Measurements from ENCODE around the gene TOB2. TPM values are rescaled to one million over a fixed set of nuclear protein-coding genes. Genes with fewer than 3 reads are reported as not detected.

Gene TOB2
- polyA plus RNA-seq, 1 donor from 2014 or later = 8.2 TPM

DNA sequence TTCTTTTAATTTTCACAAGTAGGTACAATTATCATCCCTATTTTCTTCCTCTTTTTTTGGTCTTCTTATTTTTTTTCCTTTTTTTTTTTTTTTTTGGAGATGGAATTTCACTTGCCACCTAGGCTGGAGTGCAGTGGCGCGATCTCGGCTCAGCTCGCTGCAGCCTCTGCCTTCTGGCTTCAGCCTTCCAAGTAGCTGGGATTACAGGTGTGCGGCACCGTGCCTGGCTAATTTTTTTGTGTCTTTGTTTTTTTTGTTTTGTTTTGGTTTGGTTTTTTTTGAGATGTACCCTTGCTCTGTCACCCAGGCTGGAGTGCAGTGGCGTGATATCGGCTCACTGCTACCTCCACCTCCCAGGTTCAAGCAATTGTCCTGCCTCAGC lies 16.7 kb downstream of the TOB2 start:
- H3K4me3 ChIP-seq (ENCODE audit: low read length) = no peak overlapping the region
- H4K20me1 ChIP-seq (ENCODE audit: insufficient read depth) = no peaks in the 10 kb centered on the region
- H2AFZ ChIP-seq (ENCODE audit: low read depth, low read length) = no peak overlapping the region
- TF ChIP-seq POLR2AphosphoS5 (IDR thresholded peaks at IDR 0.05) (no peak), MXI1 (conservative IDR thresholded peaks at IDR 0.05; ENCODE audit: poor library complexity, severe bottlenecking) (no peak), TAF1 (IDR thresholded peaks at IDR 0.05; ENCODE audit: low read depth) (no peak), RAD21 (conservative IDR thresholded peaks at IDR 0.05) (no peak), EZH2 (IDR thresholded peaks at IDR 0.05; ENCODE audit: borderline replicate concordance, insufficient read depth, low read length, poor library complexity, severe bottlenecking) (no peak), EP300 (conservative IDR thresholded peaks at IDR 0.05; ENCODE audit: poor library complexity, severe bottlenecking) (no peak), SMC3 (conservative IDR thresholded peaks at IDR 0.05; ENCODE audit: poor library complexity) (no peak)
- TF ChIP-seq, protein P1, sequence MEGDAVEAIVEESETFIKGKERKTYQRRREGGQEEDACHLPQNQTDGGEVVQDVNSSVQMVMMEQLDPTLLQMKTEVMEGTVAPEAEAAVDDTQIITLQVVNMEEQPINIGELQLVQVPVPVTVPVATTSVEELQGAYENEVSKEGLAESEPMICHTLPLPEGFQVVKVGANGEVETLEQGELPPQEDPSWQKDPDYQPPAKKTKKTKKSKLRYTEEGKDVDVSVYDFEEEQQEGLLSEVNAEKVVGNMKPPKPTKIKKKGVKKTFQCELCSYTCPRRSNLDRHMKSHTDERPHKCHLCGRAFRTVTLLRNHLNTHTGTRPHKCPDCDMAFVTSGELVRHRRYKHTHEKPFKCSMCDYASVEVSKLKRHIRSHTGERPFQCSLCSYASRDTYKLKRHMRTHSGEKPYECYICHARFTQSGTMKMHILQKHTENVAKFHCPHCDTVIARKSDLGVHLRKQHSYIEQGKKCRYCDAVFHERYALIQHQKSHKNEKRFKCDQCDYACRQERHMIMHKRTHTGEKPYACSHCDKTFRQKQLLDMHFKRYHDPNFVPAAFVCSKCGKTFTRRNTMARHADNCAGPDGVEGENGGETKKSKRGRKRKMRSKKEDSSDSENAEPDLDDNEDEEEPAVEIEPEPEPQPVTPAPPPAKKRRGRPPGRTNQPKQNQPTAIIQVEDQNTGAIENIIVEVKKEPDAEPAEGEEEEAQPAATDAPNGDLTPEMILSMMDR (IDR thresholded peaks at IDR 0.05; ENCODE audit: poor library complexity, severe bottlenecking) = no peak
- TF ChIP-seq, protein P2, sequence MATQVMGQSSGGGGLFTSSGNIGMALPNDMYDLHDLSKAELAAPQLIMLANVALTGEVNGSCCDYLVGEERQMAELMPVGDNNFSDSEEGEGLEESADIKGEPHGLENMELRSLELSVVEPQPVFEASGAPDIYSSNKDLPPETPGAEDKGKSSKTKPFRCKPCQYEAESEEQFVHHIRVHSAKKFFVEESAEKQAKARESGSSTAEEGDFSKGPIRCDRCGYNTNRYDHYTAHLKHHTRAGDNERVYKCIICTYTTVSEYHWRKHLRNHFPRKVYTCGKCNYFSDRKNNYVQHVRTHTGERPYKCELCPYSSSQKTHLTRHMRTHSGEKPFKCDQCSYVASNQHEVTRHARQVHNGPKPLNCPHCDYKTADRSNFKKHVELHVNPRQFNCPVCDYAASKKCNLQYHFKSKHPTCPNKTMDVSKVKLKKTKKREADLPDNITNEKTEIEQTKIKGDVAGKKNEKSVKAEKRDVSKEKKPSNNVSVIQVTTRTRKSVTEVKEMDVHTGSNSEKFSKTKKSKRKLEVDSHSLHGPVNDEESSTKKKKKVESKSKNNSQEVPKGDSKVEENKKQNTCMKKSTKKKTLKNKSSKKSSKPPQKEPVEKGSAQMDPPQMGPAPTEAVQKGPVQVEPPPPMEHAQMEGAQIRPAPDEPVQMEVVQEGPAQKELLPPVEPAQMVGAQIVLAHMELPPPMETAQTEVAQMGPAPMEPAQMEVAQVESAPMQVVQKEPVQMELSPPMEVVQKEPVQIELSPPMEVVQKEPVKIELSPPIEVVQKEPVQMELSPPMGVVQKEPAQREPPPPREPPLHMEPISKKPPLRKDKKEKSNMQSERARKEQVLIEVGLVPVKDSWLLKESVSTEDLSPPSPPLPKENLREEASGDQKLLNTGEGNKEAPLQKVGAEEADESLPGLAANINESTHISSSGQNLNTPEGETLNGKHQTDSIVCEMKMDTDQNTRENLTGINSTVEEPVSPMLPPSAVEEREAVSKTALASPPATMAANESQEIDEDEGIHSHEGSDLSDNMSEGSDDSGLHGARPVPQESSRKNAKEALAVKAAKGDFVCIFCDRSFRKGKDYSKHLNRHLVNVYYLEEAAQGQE (IDR thresholded peaks at IDR 0.05; ENCODE audit: borderline replicate concordance) = no peak
- no peak overlapping the region for H3K4me2 ChIP-seq (ENCODE audit: low read length)
- H3F3A ChIP-seq (ENCODE audit: insufficient read depth, low read length, poor library complexity, severe bottlenecking) = no peaks in the 10 kb centered on the region
- H3K27ac ChIP-seq (ENCODE audit: low read length) = no peak overlapping the region
- H3K36me3 ChIP-seq (ENCODE audit: insufficient read depth, low read length) = no peaks in the 10 kb centered on the region
- no peaks in the 10 kb centered on the region for H3K9me3 ChIP-seq (ENCODE audit: low read length)
- H3K9ac ChIP-seq (ENCODE audit: low read length) = no peak overlapping the region
- no peaks in the 10 kb centered on the region for H3K27me3 ChIP-seq (ENCODE audit: insufficient read depth, low read depth, low read length)
- no peaks in the 10 kb centered on the region for H3K9me2 ChIP-seq (ENCODE audit: insufficient read depth, low read length)
- H3K79me2 ChIP-seq (replicated peaks; ENCODE audit: insufficient read depth, low read length) = peaks cover 5% of the 10 kb centered on the region

DNA sequence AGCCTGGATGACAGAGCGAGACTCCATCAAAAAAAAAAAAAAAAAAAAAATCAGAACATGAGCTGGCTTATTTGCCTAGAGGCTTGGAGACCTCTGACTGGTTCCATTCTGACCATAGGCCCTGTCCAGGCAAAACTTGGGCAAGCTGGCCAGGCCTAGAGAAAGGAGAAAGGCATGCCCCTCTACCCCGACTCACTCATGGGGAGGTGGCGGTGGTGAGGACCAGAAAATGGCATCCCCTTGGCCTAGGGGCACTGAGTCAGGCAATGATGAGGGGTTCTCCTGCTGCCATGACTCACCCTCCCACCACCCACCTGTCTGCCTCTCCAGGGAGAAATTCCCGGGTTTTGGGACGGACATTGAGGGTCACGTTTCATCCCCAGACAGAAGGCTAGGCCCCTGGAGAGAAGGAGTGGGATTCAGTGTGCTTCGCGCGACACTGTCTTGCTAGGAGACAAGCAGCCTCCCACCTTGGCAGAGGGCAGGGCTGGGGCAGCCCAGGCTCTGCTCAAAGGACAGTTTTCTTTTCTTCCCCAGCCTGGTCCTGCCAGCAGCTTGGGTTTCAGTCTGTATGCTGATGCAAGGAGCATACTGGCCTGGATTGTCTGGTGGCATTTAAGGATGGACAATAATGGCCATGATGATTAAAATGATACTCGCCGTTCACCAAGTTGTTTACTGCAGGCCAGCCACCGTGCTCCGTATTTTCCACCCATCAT lies 17.2 kb downstream of the TOB2 start:
- Histone ChIP-seq H3K27ac (ENCODE audit: low read length) (no peak overlapping the region), H3K27me3 (ENCODE audit: insufficient read depth, low read depth, low read length) (no peaks in the 10 kb centered on the region), H3K9ac (ENCODE audit: low read length) (no peak overlapping the region), H3K36me3 (ENCODE audit: insufficient read depth, low read length) (no peaks in the 10 kb centered on the region), H3K9me2 (ENCODE audit: insufficient read depth, low read length) (no peaks in the 10 kb centered on the region), H3K4me2 (ENCODE audit: low read length) (no peak overlapping the region), H2AFZ (ENCODE audit: low read depth, low read length) (no peak overlapping the region), H3K4me3 (ENCODE audit: low read length) (no peak overlapping the region), H3K79me2 (replicated peaks; ENCODE audit: insufficient read depth, low read length) (no peaks in the 10 kb centered on the region), H4K20me1 (ENCODE audit: insufficient read depth) (no peaks in the 10 kb centered on the region), H3F3A (ENCODE audit: insufficient read depth, low read length, poor library complexity, severe bottlenecking) (no peaks in the 10 kb centered on the region), H3K9me3 (ENCODE audit: low read length) (no peaks in the 10 kb centered on the region)
- TF ChIP-seq RAD21 (conservative IDR thresholded peaks at IDR 0.05) (no peak), MXI1 (conservative IDR thresholded peaks at IDR 0.05; ENCODE audit: poor library complexity, severe bottlenecking) (no peak), EP300 (conservative IDR thresholded peaks at IDR 0.05; ENCODE audit: poor library complexity, severe bottlenecking) (no peak), SMC3 (conservative IDR thresholded peaks at IDR 0.05; ENCODE audit: poor library complexity) (no peak), TAF1 (IDR thresholded peaks at IDR 0.05; ENCODE audit: low read depth) (no peak)
- TF ChIP-seq, protein P2 (IDR thresholded peaks at IDR 0.05; ENCODE audit: borderline replicate concordance) = no peak
- TF ChIP-seq, protein P1 (IDR thresholded peaks at IDR 0.05; ENCODE audit: poor library complexity, severe bottlenecking) = no peak
